Measurements from ENCODE around the gene MATN4.

DNA sequence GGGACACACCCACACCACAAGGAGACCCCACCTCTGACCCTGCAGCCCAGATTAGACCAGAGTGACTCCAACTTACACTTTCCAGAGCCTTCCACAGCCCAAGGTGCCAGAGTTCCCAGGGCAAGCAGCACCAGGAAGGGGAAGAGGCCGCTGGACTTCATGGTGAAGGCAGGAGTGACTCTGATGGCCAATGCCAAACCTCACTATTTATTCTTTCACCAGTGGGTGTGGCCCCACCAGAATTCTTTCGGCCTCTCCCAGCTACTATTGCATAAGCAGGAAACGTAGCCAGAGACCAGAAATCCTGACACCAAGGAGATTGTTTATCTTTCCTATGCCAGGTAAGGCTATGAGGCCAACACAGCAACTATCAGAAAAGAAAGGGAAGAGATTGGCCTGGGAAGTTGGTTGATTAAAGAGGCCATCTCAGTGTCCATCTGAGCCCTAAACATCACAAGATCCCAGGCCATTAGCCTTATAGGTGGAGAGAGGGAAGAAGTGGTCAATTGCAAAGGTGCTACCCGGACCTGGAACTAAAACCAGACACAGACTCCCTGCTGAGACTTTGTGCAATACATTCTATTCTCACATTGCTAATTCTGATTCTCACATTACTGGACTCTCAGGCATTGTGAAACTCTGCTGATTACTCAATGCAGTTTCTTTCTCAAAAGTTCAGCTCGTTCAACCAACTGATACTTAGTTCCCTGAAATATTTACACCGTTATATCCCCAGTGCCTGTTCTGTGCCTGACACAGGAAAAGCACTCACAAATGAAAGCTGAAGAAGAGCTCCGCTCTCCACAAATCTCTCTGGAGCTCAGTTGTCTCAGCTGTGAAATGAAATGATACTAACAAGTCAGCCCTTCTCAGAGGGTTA lies 53.5 kb downstream of the MATN4 start, which contains the start of gene SLPI:
- TF ChIP-seq POLR2A (IDR thresholded peaks at IDR 0.05; ENCODE audit: low read depth, low read length) (no peak), RCOR1 (IDR thresholded peaks at IDR 0.05; ENCODE audit: insufficient replicate concordance, low read length) (no peak), MXI1 (IDR thresholded peaks at IDR 0.05; ENCODE audit: borderline replicate concordance, low read depth, low read length) (no peak)
- TF ChIP-seq, protein P1, sequence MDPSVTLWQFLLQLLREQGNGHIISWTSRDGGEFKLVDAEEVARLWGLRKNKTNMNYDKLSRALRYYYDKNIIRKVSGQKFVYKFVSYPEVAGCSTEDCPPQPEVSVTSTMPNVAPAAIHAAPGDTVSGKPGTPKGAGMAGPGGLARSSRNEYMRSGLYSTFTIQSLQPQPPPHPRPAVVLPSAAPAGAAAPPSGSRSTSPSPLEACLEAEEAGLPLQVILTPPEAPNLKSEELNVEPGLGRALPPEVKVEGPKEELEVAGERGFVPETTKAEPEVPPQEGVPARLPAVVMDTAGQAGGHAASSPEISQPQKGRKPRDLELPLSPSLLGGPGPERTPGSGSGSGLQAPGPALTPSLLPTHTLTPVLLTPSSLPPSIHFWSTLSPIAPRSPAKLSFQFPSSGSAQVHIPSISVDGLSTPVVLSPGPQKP (IDR thresholded peaks at IDR 0.05; ENCODE audit: borderline replicate concordance, low read depth, low read length) = no peak
- TF ChIP-seq, protein P2, sequence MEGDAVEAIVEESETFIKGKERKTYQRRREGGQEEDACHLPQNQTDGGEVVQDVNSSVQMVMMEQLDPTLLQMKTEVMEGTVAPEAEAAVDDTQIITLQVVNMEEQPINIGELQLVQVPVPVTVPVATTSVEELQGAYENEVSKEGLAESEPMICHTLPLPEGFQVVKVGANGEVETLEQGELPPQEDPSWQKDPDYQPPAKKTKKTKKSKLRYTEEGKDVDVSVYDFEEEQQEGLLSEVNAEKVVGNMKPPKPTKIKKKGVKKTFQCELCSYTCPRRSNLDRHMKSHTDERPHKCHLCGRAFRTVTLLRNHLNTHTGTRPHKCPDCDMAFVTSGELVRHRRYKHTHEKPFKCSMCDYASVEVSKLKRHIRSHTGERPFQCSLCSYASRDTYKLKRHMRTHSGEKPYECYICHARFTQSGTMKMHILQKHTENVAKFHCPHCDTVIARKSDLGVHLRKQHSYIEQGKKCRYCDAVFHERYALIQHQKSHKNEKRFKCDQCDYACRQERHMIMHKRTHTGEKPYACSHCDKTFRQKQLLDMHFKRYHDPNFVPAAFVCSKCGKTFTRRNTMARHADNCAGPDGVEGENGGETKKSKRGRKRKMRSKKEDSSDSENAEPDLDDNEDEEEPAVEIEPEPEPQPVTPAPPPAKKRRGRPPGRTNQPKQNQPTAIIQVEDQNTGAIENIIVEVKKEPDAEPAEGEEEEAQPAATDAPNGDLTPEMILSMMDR (conservative IDR thresholded peaks at IDR 0.05; ENCODE audit: low read depth, low read length) = no peak

Data from IMR-90 (cell line).